Large intestine (tissue), 3 donors: Measurements from ENCODE around the gene HIVEP3. TPM values are rescaled to one million over a fixed set of nuclear protein-coding genes. Genes with fewer than 3 reads are reported as not detected.

Experiments
- DNase-seq, 2 donors: peaks; one replicate each; pipeline versions ENCODE4 v3.0.0 to v3.0.0-alpha.2; 2013
- H3K27ac ChIP-seq: one replicate; pipeline ENCODE4 v1.5.1; 2013; ENCODE audit warnings: low read length
- H3K27me3 ChIP-seq: 2 replicates; pipeline ENCODE4 v1.6.1; 2013; ENCODE audit warnings: low read length; ENCODE audit not compliant: control insufficient read depth, insufficient read depth
- H3K36me3 ChIP-seq: 2 replicates; pipeline ENCODE4 v1.6.1; 2013; ENCODE audit warnings: low read length; ENCODE audit not compliant: control insufficient read depth, insufficient read depth
- H3K4me1 ChIP-seq: one replicate; pipeline ENCODE4 v1.6.1; 2013; ENCODE audit warnings: low read length; ENCODE audit not compliant: control insufficient read depth, insufficient read depth
- H3K4me3 ChIP-seq: one replicate; pipeline ENCODE4 v1.5.1; 2013; ENCODE audit warnings: low read length
- H3K9me3 ChIP-seq: one replicate; pipeline ENCODE4 v1.6.1; 2013; ENCODE audit warnings: mild to moderate bottlenecking, low read depth, low read length, moderate library complexity; ENCODE audit not compliant: control insufficient read depth
- WGBS: methylation state at CpG from one replicate; pipeline ENCODE4 v1.1.5; 2013; ENCODE audit warnings: low lambda C conversion rate; ENCODE audit not compliant: insufficient coverage; 5-methylcytosine and 5-hydroxymethylcytosine counted together
- polyA plus RNA-seq: library from polyadenylated mRNA; unstranded; fragments of 120-200 nt; gene quantifications from one replicate; pipeline ENCODE4 v1.2.1, GENCODE V29; 2013

Gene HIVEP3
- polyA plus RNA-seq, 1 donor, result 2.6 TPM

- H3K36me3 ChIP-seq, result no peaks in the 10 kb centered on the region
- H3K4me3 ChIP-seq, result no peak overlapping the region
- WGBS, result no CpG with 5 or more reads among the region's 3 CpGs
- no peak for DNase-seq
- H3K9me3 ChIP-seq, result no peaks in the 10 kb centered on the region
- H3K27me3 ChIP-seq, result peaks cover 3% of the 10 kb centered on the region
- no peaks in the 10 kb centered on the region for H3K4me1 ChIP-seq
- H3K27ac ChIP-seq, result no peak overlapping the region
Observed at GRCh38 chr1:41816061-41816460, 102.7 kb downstream of the HIVEP3 start.

GRCh38 chr1:41813755-41814745, 104.7 kb downstream of the HIVEP3 start:
- no peaks in the 10 kb centered on the region for H3K27me3 ChIP-seq
- WGBS, result 83% methylated on average over 1 of the region's 9 CpGs
- H3K4me1 ChIP-seq, result no peaks in the 10 kb centered on the region
- H3K27ac ChIP-seq, result no peak overlapping the region
- no peaks in the 10 kb centered on the region for H3K9me3 ChIP-seq
- no peak overlapping the region for H3K4me3 ChIP-seq
- H3K36me3 ChIP-seq, result no peaks in the 10 kb centered on the region
- no peak for DNase-seq

- Histone ChIP-seq H3K9me3 (no peaks in the 10 kb centered on the region), H3K4me3 (no peak overlapping the region), H3K4me1 (no peaks in the 10 kb centered on the region), H3K27ac (no peak overlapping the region), H3K27me3 (no peaks in the 10 kb centered on the region), H3K36me3 (no peaks in the 10 kb centered on the region)
- DNase-seq, result no peak
- no CpG with 5 or more reads among the region's 5 CpGs for WGBS
Observed at GRCh38 chr1:41813226-41813625, 105.5 kb downstream of the HIVEP3 start.

- no peak overlapping the region for H3K27ac ChIP-seq
- no peaks in the 10 kb centered on the region for H3K36me3 ChIP-seq
- H3K4me3 ChIP-seq, result no peak overlapping the region
- no peaks in the 10 kb centered on the region for H3K27me3 ChIP-seq
- no peaks in the 10 kb centered on the region for H3K4me1 ChIP-seq
- no CpG with 5 or more reads among the region's 2 CpGs for WGBS
- no peaks in the 10 kb centered on the region for H3K9me3 ChIP-seq
- no peak for DNase-seq
Observed at GRCh38 chr1:41812453-41812852, 106.3 kb downstream of the HIVEP3 start.

GRCh38 chr1:41812051-41812450, 106.7 kb downstream of the HIVEP3 start:
- no peaks in the 10 kb centered on the region for H3K36me3 ChIP-seq
- no peaks in the 10 kb centered on the region for H3K27me3 ChIP-seq
- 83% methylated on average over 1 of the region's 5 CpGs for WGBS
- H3K27ac ChIP-seq, result no peak overlapping the region
- H3K4me3 ChIP-seq, result no peak overlapping the region
- DNase-seq, result peak in 1 of 2 donors; percentile 31
- no peaks in the 10 kb centered on the region for H3K4me1 ChIP-seq
- no peaks in the 10 kb centered on the region for H3K9me3 ChIP-seq

GRCh38 chr1:41811051-41811795, 107.5 kb downstream of the HIVEP3 start:
- Histone ChIP-seq H3K4me3 (no peak overlapping the region), H3K4me1 (no peaks in the 10 kb centered on the region), H3K36me3 (no peaks in the 10 kb centered on the region), H3K27me3 (no peaks in the 10 kb centered on the region), H3K27ac (no peak overlapping the region), H3K9me3 (no peaks in the 10 kb centered on the region)
- no CpG with 5 or more reads among the region's 7 CpGs for WGBS
- DNase-seq, result no peak

GRCh38 chr1:41810446-41810845, 108.3 kb downstream of the HIVEP3 start:
- H3K4me1 ChIP-seq, result no peaks in the 10 kb centered on the region
- peak in 1 of 2 donors; percentile 29 for DNase-seq
- H3K4me3 ChIP-seq, result no peak overlapping the region
- no peaks in the 10 kb centered on the region for H3K27me3 ChIP-seq
- H3K9me3 ChIP-seq, result no peaks in the 10 kb centered on the region
- no peaks in the 10 kb centered on the region for H3K36me3 ChIP-seq
- no peak overlapping the region for H3K27ac ChIP-seq

- Histone ChIP-seq H3K27ac (no peak overlapping the region), H3K4me1 (no peaks in the 10 kb centered on the region), H3K27me3 (no peaks in the 10 kb centered on the region), H3K36me3 (no peaks in the 10 kb centered on the region), H3K9me3 (no peaks in the 10 kb centered on the region), H3K4me3 (no peak overlapping the region)
- no CpG with 5 or more reads among the region's 3 CpGs for WGBS
- no peak for DNase-seq
Observed at GRCh38 chr1:41809692-41810091, 109.0 kb downstream of the HIVEP3 start.

- Histone ChIP-seq H3K27me3 (no peaks in the 10 kb centered on the region), H3K9me3 (no peaks in the 10 kb centered on the region), H3K4me1 (no peaks in the 10 kb centered on the region), H3K36me3 (no peaks in the 10 kb centered on the region), H3K4me3 (no peak overlapping the region), H3K27ac (no peak overlapping the region)
- no peak for DNase-seq
- WGBS, result no CpG with 5 or more reads among the region's 6 CpGs
Observed at GRCh38 chr1:41807390-41807789, 111.3 kb downstream of the HIVEP3 start.

- Histone ChIP-seq H3K9me3 (no peaks in the 10 kb centered on the region), H3K4me3 (no peak overlapping the region), H3K4me1 (no peaks in the 10 kb centered on the region), H3K27me3 (no peaks in the 10 kb centered on the region), H3K27ac (no peak overlapping the region), H3K36me3 (no peaks in the 10 kb centered on the region)
- WGBS, result no CpG with 5 or more reads among the region's 17 CpGs
- no peak for DNase-seq
Observed at GRCh38 chr1:41806472-41807155, 112.1 kb downstream of the HIVEP3 start.
